ENCODE results near the gene MOGAT1. TPM values are rescaled to one million over a fixed set of nuclear protein-coding genes. Genes with fewer than 3 reads are reported as not detected.
A peak's percentile ranks its signal among the peaks of the same experiment; 100 is the strongest.

The MOGAT1 gene
- total RNA-seq, 3 donors from 2014 or later: not detected

DNA sequence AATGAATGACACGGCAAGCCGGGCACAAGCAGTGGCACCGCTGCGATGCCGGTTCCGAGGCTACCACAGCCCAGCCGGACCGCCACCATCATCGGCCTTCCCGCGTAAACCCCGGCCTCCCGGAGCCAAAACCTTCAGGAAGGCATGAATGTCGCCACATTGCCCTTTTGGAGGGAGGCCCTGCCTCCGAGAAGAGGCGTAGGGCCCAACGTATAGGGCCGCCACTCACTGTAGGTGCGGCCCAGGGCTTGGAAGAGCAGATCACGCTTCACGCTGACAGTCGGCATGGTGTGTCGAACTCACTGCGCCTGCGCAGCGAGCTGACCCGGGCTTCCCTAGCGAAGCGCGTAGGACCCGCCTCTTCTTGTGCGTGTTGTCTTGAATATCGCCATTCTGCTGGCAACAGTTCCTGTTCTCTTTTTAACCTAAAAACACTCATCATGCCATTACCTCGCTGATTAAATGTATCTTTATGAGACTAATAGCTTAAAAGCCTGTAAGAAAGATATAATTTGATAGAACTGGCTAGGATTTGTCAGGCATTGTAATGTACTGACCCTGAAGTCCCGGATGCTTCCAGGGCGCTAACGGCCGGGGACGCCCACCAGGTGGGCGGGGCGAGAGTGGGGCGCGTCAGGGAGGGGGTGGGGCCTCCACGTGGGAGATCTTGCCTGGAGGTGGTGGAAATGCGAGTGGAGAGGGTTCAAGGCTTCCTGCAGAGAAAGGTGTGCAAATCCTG lies 15.5 kb upstream of the MOGAT1 start, which contains the start of gene FARSB:
Gene FARSB, minus strand, starts transcription at position 306 of the 739 bp plus-strand sequence. Its CDS starts 19 bp downstream, at position 287.
- ATAC-seq: peak; percentile 94 to 96
- H3K9me3 Mint-ChIP-seq: no peaks in the 10 kb centered on the region
- peak within 1 kb of the TSS; percentile 97 for H3K4me3 Mint-ChIP-seq
- peak; percentile 91 for DNase-seq
- H3K27me3 Mint-ChIP-seq (ENCODE audit: low read depth): no peaks in the 10 kb centered on the region
- H3K4me1 Mint-ChIP-seq (ENCODE audit: low read depth): peaks cover 45% of the 10 kb centered on the region
- peaks cover 13% of the 10 kb centered on the region for H3K36me3 Mint-ChIP-seq (ENCODE audit: insufficient read depth)

DNA sequence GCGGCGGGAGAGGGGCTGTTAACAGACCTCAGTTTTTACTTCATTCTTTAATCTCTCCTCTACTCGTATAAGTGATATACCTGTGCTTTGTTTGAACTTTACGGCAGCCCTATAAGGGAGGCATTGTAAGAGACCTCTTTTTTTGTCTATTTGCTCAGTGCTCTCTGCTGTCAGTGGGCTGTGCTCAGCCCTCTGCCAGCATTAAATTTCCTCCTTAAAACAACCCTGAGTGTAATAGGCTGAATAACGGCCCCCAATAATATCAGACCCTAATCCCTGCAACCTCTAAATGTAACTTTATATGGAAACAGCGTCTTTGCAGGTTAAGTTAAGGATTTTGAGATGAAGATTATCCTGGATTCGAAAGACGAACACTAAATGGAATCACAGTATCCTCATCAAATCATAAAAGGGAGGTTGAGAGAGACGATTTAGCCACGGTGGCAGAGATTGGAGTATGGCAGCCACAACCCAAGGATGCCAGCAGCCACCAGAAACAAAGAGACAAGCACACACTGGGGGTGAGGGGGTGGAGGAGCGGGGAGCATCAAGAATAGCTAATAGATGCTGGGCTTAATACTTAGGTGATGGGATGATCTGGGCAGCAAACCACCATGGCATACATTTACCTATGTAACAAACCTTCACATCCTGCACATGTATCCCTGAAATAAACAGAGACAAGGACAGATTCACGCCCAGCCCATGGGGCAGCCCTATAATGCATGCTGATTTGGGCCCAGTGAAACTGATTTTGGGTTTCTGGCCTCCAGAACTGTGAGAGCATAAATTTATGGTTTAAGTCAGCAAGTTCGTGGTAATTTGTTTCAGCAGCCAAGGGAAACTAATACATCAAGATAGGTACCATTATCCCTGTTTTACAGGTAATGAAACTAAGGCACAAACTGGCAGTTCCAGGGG lies 14.7 kb upstream of the MOGAT1 start:
- Mint-ChIP-seq H3K4me1 (ENCODE audit: low read depth) (peaks cover 38% of the 10 kb centered on the region), H3K4me3 (peak overlapping the region; percentile 97), H3K9me3 (no peaks in the 10 kb centered on the region), H3K27me3 (ENCODE audit: low read depth) (no peaks in the 10 kb centered on the region), H3K36me3 (ENCODE audit: insufficient read depth) (peaks cover 10% of the 10 kb centered on the region)
- ATAC-seq (peak; percentile 9 to 12), DNase-seq (no peak)

DNA sequence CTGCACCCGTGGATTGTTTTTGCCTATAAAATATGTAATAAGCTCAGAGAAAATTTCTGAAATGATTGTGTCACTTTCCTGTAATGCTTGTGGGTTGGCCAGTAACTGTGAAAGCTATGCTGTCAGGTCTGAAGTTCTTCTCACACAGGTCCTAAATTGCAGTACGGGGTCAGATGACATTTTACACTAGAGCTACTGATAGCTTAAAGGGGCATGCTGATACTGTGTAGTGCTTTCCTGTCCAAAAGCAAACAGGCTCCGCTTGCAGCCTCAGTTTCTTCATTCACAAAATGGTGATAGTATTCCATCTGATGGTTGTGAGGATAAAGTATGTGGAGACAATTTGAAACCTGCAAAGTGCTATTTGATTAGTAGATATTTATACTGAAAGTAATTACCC lies 8.0 kb upstream of the MOGAT1 start:
- Mint-ChIP-seq H3K4me1 (ENCODE audit: low read depth) (no peaks in the 10 kb centered on the region), H3K27me3 (ENCODE audit: low read depth) (peaks cover 1% of the 10 kb centered on the region), H3K9me3 (no peaks in the 10 kb centered on the region), H3K36me3 (ENCODE audit: insufficient read depth) (no peaks in the 10 kb centered on the region), H3K4me3 (no peak overlapping the region)
- ATAC-seq (no peak), DNase-seq (no peak)

DNA sequence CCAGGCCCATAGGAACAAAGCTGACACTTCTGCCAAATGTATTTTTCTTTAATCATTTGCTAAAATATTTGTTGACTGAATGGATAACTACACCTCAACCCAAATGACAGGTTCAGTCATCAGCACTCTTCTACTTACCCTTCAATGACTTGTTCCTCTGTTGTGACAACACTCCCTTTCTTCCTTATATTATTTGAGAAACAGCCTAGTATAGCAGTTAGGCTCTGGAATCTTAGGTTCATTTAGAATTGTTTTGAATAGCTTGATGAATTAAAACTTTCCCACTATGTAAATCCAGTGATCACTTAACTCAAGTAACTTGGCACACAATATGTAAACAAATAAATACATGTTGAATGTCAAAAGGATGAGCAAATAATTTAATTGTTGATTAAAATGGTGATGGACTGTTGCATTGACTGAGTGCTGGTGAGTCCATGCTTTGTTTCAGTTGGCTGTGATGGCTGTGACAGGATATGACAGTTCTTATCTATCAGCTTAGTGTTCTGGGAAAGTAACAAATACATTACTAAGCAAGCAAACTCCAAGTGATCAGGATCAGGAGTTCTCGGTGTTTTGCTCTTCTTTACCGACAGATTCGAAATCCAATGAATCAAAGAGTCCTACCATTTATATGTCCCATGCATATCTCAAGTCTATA lies 2.8 kb upstream of the MOGAT1 start:
- Mint-ChIP-seq H3K4me1 (ENCODE audit: low read depth) (peaks cover 7% of the 10 kb centered on the region), H3K4me3 (no peak overlapping the region), H3K27me3 (ENCODE audit: low read depth) (peaks cover 35% of the 10 kb centered on the region), H3K9me3 (no peaks in the 10 kb centered on the region), H3K36me3 (ENCODE audit: insufficient read depth) (no peaks in the 10 kb centered on the region)
- ATAC-seq (no peak), DNase-seq (no peak)

DNA sequence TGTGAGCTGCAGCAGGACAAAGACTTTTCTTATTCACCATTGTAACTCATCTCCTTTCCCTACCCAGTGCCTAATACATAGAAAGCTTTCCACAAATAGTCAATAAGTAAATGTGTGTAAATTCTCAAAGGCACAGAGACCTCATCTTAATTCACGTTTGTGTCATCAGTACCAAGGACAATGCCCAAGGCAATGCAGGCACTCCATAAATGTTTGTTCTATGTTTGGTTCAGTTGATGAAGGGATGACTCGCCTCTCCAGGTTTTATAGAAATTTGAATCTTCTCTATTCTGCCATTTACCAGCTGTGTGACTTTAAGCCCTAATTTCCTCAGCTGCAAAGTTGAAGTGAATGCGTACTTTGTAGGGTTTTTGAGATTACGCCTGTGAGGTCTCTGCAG lies 2.1 kb upstream of the MOGAT1 start:
- Mint-ChIP-seq H3K27me3 (ENCODE audit: low read depth) (peaks cover 40% of the 10 kb centered on the region), H3K4me1 (ENCODE audit: low read depth) (peaks cover 7% of the 10 kb centered on the region), H3K4me3 (no peak overlapping the region), H3K9me3 (no peaks in the 10 kb centered on the region), H3K36me3 (ENCODE audit: insufficient read depth) (no peaks in the 10 kb centered on the region)
- DNase-seq (no peak), ATAC-seq (no peak)

DNA sequence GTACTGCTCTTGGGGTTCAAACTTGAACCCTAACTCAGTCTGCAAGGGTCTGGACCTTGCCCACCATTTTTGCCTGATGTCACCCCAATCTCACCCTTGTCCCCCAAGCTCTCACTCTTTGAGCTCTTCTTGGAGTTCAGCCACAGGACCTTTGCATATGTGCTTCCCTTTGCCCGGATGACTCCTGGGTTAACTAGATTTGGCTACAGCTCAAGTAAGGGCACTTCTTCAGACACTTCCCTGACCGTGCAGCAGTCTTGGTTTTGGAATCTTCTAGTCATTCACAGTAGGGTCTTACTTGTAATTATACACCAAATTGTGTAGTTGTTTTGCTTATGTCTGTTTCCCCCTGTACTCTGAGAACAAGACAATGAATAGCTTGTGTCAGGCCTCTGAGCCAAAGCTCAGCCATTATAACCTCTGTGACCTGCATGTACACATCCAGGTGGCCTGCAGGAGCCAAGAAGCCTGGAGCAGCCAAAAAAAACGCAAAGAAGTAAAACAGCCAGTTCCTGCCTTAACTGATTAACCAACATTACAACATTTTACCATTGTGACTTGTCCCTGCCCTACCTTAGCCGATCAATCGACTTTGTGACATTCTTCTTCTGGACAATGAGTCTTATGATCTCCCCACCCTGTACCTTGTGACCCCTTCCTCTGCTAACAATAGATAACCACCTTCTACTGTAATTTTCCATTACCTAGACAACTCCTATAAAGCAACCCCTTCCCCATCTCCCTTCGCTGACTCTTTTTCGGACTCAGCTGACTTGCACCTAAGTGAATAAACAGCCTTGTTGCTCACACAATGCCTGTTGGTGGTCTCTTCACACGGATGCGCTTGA lies 1.0 kb upstream of the MOGAT1 start:
- Mint-ChIP-seq H3K4me3 (no peak overlapping the region), H3K27me3 (ENCODE audit: low read depth) (peaks cover 43% of the 10 kb centered on the region), H3K4me1 (ENCODE audit: low read depth) (peaks cover 7% of the 10 kb centered on the region), H3K9me3 (no peaks in the 10 kb centered on the region), H3K36me3 (ENCODE audit: insufficient read depth) (no peaks in the 10 kb centered on the region)
- ATAC-seq: no peak
- no peak for DNase-seq

DNA sequence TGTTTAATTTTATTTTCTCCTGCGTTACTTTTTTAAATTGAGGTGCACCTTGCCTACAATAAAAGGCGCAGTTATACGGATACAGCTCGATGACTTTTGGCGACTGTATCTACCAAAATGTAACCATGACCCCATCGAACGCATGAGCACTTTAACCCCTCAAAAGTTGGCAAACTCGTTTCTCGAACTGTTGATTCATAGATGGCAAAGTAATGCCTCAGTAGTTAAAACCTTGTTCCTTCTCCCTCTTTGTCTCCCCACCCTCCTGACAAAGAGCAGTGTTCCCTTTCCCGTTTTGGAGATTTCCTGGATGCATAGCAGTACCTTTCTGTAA lies 577 bp downstream of the MOGAT1 start:
- peaks cover 45% of the 10 kb centered on the region for H3K27me3 Mint-ChIP-seq (ENCODE audit: low read depth)

DNA sequence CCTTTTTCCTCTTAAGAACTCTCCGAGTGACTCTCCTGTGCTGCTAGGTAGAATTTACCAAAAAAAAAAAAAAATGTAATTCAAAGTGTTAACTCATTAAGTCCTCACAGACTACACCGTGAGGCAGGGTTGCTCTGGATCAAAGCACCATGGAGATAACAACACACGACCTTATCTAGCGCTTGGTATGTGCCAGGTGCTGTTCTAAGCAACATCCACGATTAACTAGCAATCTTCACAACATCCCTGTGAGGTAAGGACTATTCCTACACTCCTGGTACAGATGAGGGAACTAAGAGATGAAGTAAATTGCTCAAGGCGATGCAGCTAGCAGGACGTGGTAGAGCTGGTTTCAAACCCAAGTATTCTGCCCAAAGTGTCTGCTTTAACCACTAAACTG lies 1.8 kb downstream of the MOGAT1 start:
- DNase-seq (no peak), ATAC-seq (no peak)
- no peaks in the 10 kb centered on the region for H3K9me3 Mint-ChIP-seq
- H3K36me3 Mint-ChIP-seq (ENCODE audit: insufficient read depth): no peaks in the 10 kb centered on the region
- peaks cover 7% of the 10 kb centered on the region for H3K4me1 Mint-ChIP-seq (ENCODE audit: low read depth)
- H3K4me3 Mint-ChIP-seq: no peak overlapping the region
- peaks cover 53% of the 10 kb centered on the region for H3K27me3 Mint-ChIP-seq (ENCODE audit: low read depth)

More for the DNA sequence above, 577 bp downstream of the MOGAT1 start:
- Mint-ChIP-seq H3K4me3 (peak overlapping the region; percentile 45), H3K9me3 (no peaks in the 10 kb centered on the region), H3K36me3 (ENCODE audit: insufficient read depth) (no peaks in the 10 kb centered on the region), H3K4me1 (ENCODE audit: low read depth) (peaks cover 7% of the 10 kb centered on the region)
- DNase-seq (no peak), ATAC-seq (no peak)

DNA sequence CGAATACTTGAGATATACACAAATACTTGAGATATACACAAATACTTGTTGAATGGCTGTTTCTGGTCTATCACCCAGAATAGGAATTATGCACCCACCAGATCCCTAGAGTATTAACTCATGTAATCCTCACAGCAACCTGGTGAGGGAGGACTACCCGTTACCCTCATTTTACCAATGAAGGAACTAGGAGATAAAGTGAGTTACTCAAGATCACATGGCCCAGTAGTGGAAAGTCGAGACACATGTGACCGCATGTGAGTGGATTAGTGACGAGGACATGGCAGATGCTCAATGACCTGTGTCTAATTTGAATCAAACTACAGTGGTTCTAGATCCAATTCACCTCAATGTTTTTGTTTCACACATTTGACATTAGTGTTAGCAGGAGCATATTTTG lies 2.4 kb downstream of the MOGAT1 start:
- Mint-ChIP-seq H3K9me3 (no peaks in the 10 kb centered on the region), H3K27me3 (ENCODE audit: low read depth) (peaks cover 58% of the 10 kb centered on the region), H3K36me3 (ENCODE audit: insufficient read depth) (no peaks in the 10 kb centered on the region), H3K4me3 (no peak overlapping the region), H3K4me1 (ENCODE audit: low read depth) (peaks cover 7% of the 10 kb centered on the region)
- ATAC-seq: no peak
- DNase-seq: no peak

DNA sequence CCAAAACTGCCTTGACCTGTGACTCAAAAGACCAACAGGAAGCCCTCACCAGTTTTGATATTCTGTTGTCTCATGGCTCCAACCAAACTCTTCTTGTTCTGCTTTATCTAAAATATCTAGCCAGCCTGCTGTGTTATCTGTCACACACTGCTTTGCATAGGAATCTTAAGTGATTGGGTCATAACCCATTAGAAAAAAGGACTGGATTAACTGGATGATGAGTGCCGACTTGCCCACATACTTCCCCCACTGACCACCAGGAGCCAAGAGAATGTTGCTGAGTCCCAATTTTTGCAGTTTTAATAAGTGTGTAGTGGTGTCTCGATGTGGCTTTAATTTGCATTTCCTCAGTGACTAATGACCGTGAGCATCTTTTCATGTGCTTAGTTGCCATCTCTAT lies 6.5 kb downstream of the MOGAT1 start:
- H3K36me3 Mint-ChIP-seq (ENCODE audit: insufficient read depth): no peaks in the 10 kb centered on the region
- no peak for ATAC-seq
- H3K27me3 Mint-ChIP-seq (ENCODE audit: low read depth): peaks cover 43% of the 10 kb centered on the region
- no peaks in the 10 kb centered on the region for H3K9me3 Mint-ChIP-seq
- no peak for DNase-seq
- no peak overlapping the region for H3K4me3 Mint-ChIP-seq
- no peaks in the 10 kb centered on the region for H3K4me1 Mint-ChIP-seq (ENCODE audit: low read depth)

DNA sequence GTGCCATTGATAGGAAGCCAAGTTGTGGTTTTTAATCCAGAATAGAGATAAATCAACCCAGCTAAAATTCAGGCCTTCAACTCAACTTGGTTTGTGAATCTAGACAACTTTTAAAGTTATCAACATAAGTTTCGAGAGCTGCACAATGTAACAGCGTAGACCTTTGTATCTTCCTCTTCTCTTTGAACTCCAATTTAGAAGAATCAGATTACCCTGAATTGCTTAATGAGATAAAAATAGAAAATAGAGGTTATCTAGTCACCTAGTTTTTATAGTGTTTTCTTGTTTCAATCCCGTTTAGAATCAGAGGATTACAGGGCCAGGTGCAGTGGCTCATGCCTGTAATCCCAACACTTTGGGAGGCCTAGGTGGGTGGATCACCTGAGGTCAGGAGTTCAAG lies 12.3 kb downstream of the MOGAT1 start:
- Mint-ChIP-seq H3K4me1 (ENCODE audit: low read depth) (peaks cover 7% of the 10 kb centered on the region), H3K36me3 (ENCODE audit: insufficient read depth) (no peaks in the 10 kb centered on the region), H3K27me3 (ENCODE audit: low read depth) (peaks cover 17% of the 10 kb centered on the region), H3K9me3 (no peaks in the 10 kb centered on the region), H3K4me3 (no peak overlapping the region)
- DNase-seq (no peak), ATAC-seq (no peak)

DNA sequence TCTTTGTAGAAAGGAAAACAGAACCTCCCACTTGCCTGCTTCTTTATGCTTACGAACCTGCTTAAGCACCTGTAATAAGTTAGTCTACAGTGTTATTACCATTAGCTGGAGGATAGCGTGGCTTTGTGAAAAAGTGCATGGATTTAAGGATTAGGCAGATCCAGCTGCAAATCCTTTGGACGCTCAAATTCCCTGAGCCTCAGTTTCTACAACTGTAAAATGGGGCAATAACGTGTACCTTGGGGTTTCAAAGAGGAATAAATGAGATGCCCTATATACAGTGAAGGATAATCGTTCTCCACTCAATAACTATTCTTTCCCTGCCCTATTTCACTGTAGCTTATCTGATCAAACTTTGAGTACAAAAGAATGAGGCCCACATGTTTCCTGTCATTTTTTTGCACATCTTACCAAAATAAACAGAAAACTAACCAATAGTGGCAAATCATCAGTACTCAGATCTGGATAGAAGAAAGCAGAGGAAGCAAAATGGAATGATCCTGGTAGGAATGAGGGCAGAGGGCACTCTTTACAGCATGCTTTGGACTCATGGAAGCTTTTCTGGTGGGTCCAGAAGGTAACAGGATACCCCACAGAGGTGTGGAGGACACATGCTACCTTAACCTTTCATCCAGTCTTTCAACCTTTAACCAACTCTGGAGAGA lies 14.8 kb downstream of the MOGAT1 start:
- no peak overlapping the region for H3K4me3 Mint-ChIP-seq
- no peaks in the 10 kb centered on the region for H3K9me3 Mint-ChIP-seq
- no peaks in the 10 kb centered on the region for H3K36me3 Mint-ChIP-seq (ENCODE audit: insufficient read depth)
- DNase-seq (no peak), ATAC-seq (no peak)
- H3K27me3 Mint-ChIP-seq (ENCODE audit: low read depth): peaks cover 21% of the 10 kb centered on the region
- H3K4me1 Mint-ChIP-seq (ENCODE audit: low read depth): peaks cover 12% of the 10 kb centered on the region

DNA sequence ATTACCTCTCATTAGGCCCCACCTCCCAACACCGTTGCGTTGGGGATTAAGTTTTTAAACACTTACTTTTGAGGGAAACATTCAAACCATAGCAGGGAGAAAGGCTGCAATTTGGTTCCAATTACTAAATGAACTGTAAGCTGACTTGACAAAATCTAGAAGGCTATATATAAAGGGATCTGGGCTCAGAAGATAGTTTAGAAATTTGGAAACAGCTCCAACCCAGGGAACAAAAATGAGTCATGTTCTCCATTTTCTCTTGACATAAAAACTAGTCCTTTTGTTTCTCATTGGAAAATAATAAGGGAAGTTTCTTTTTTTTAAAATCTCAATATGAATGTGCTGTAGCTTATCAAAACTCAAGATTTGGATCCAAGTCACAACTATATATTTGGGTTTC lies 17.5 kb downstream of the MOGAT1 start:
- no peak overlapping the region for H3K4me3 Mint-ChIP-seq
- no peaks in the 10 kb centered on the region for H3K9me3 Mint-ChIP-seq
- peaks cover 12% of the 10 kb centered on the region for H3K4me1 Mint-ChIP-seq (ENCODE audit: low read depth)
- ATAC-seq (no peak), DNase-seq (no peak)
- no peaks in the 10 kb centered on the region for H3K36me3 Mint-ChIP-seq (ENCODE audit: insufficient read depth)
- peaks cover 13% of the 10 kb centered on the region for H3K27me3 Mint-ChIP-seq (ENCODE audit: low read depth)
